Subcutaneous abdominal adipose tissue (tissue), 5 donors: Measurements from ENCODE around the gene TIMM22.

Experiments
- H3K27ac ChIP-seq: one replicate; pipeline ENCODE4 v1.7.0; 2013; ENCODE audit warnings: low read depth, mild to moderate bottlenecking, inconsistent platforms, low read length, moderate library complexity
- H3K27me3 ChIP-seq, 5 donors: one replicate each; pipeline ENCODE4 v1.7.0; 2013; ENCODE audit warnings: low read length in 5 of 5, inconsistent platforms in 1 of 5; ENCODE audit not compliant: control insufficient read depth in 5 of 5, insufficient read depth in 4 of 5
- H3K36me3 ChIP-seq, 5 donors: one replicate each; pipeline ENCODE4 v1.7.0; 2013; ENCODE audit warnings: low read length in 5 of 5; ENCODE audit not compliant: control insufficient read depth in 5 of 5, insufficient read depth in 5 of 5
- H3K4me1 ChIP-seq, 5 donors: one replicate each; pipeline ENCODE4 v1.7.0; 2013; ENCODE audit warnings: low read length in 5 of 5, mild to moderate bottlenecking in 3 of 5, moderate library complexity in 1 of 5; ENCODE audit not compliant: control insufficient read depth in 5 of 5, insufficient read depth in 5 of 5
- H3K4me3 ChIP-seq, 5 donors: one replicate each; pipeline ENCODE4 v1.7.0; 2013; ENCODE audit warnings: low read length in 5 of 5, low read depth in 1 of 5
- H3K9ac ChIP-seq, 5 donors: one replicate each; pipeline ENCODE4 v1.7.0; 2013; ENCODE audit warnings: low read length in 5 of 5, mild to moderate bottlenecking in 4 of 5, moderate library complexity in 3 of 5
- H3K9me3 ChIP-seq, 5 donors: one replicate each; pipeline ENCODE4 v1.7.0; 2013; ENCODE audit warnings: low read length in 5 of 5; ENCODE audit not compliant: control insufficient read depth in 5 of 5
- donor health status: healthy.
- donor health status: healthy.
- donor health status: healthy.
- donor health status: healthy.
- donor health status: healthy.

The TIMM22 gene

DNA sequence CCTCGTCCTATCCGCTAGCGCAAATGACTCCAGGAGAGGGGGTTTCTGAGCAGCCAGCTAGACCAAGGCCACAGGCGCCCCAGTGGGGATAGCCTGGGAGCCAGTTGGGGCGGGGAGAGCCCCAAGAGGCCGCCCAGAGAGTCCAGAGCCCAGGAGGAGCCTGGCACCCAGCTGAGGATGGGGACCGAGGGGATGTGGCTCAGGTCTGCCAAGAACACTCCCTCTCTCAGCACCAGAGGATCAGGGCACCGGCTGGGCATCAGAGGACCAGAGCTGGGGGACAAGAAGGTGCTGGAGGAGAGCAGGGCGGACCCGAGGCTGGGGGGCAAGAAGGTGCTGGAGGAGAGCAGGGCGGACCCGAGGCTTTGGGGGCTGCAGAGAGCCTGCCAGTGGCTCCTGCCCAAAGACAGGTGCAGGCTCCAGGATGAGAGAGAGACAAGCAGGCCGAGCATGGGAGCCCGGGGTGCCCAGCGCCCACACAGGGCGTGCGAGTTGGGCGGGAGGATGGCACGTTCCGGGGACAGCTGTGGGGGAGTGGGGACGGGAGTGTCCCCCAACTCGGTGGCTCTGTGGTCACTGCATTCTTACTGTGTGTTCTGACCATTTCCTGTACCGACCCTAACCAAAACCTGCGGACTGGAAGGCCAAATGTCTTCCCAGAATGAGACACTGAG lies 39.4 kb downstream of the TIMM22 start:
- no peak overlapping the region for H3K9ac ChIP-seq
- H3K36me3 ChIP-seq, result peaks cover 0 to 23% (median 7%) of the 10 kb centered on the region in 5 donors
- H3K27ac ChIP-seq, result no peak overlapping the region
- H3K9me3 ChIP-seq, result no peaks in the 10 kb centered on the region
- no peaks in the 10 kb centered on the region for H3K27me3 ChIP-seq
- no peak overlapping the region for H3K4me3 ChIP-seq
- peaks cover 2 to 34% (median 29%) of the 10 kb centered on the region in 5 donors for H3K4me1 ChIP-seq

DNA sequence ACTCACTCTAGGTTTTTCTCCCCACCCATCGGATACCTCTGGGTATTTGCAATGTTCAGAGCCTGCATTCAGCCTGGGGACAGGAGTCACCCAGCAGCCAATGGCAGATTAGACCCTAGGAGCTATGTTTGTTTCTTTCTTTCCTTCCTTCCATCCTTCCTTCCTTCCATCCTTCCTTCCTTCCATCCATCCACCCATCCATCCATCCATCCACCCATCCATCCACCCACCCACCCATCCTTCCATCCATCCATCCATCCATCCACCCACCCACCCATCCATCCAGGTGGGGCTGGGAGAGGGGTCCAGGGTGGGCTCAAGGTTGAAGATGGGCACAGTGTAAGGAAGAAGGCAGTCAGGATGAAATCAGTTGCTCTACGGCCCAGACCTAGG lies 39.9 kb downstream of the TIMM22 start:
- Histone ChIP-seq H3K9ac (no peak overlapping the region), H3K4me3 (no peak overlapping the region), H3K27ac (no peak overlapping the region), H3K27me3 (no peaks in the 10 kb centered on the region), H3K36me3 (peaks cover 0 to 24% (median 9%) of the 10 kb centered on the region in 5 donors), H3K9me3 (no peaks in the 10 kb centered on the region), H3K4me1 (peaks cover 2 to 36% (median 29%) of the 10 kb centered on the region in 5 donors)

DNA sequence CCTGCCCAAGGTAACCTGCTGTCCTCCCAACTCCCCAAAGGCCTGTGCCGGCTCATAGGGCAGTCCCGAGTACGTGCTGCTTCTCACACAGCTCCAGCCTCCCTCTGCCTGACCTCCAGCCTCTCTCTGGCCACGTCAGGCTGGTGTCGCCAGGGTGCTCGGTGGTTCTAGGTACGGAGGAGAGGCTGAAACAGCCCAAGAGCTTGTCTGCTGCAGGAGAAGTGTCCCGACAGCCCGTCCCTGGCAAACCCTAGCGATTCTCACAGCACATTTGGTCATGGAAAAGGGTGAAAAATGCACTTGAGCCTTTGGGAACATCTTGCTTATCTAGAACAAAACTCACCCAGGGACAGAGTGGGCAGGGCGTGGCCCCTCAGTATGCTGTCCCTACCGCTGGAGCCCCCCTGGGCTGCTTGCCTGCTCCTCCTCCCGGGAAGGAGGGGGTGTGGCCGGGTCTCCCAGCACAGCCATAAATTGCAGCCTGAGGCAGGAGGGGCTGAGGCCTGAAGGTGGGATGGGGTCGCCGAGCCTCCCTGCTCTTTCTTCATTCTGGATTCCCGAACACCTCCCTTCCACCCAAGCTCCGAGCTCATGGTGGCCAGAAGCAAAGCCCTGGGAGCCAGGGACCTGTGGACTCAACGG lies 40.4 kb downstream of the TIMM22 start:
- H3K9me3 ChIP-seq, result no peaks in the 10 kb centered on the region
- H3K4me1 ChIP-seq, result peaks cover 2 to 37% (median 25%) of the 10 kb centered on the region in 5 donors
- H3K27me3 ChIP-seq, result no peaks in the 10 kb centered on the region
- no peak overlapping the region for H3K27ac ChIP-seq
- no peak overlapping the region for H3K9ac ChIP-seq
- H3K36me3 ChIP-seq, result peaks cover 0 to 29% (median 15%) of the 10 kb centered on the region in 5 donors
- H3K4me3 ChIP-seq, result no peak overlapping the region

GRCh38 chr17:1038459-1039122 lies 41.7 kb downstream of the TIMM22 start:
- Histone ChIP-seq H3K27ac (peak overlapping the region; percentile 83), H3K9me3 (no peaks in the 10 kb centered on the region), H3K27me3 (no peaks in the 10 kb centered on the region), H3K9ac (peak overlapping the region in 1 of 5 donors; percentile 62), H3K36me3 (peaks cover 0 to 24% (median 10%) of the 10 kb centered on the region in 5 donors), H3K4me1 (peaks cover 2 to 48% (median 31%) of the 10 kb centered on the region in 5 donors), H3K4me3 (peak overlapping the region in 1 of 5 donors; percentile 34)

GRCh38 chr17:1039123-1039507 lies 42.2 kb downstream of the TIMM22 start:
- Histone ChIP-seq H3K9ac (peak overlapping the region in 4 of 5 donors; percentile 48 to 65 (median 60)), H3K4me1 (peaks cover 2 to 53% (median 36%) of the 10 kb centered on the region in 5 donors), H3K27me3 (no peaks in the 10 kb centered on the region), H3K9me3 (no peaks in the 10 kb centered on the region), H3K27ac (peak overlapping the region; percentile 83), H3K36me3 (peaks cover 0 to 23% (median 10%) of the 10 kb centered on the region in 5 donors), H3K4me3 (peak overlapping the region in 2 of 5 donors; percentile 34 to 51)

GRCh38 chr17:1039511-1040215 lies 42.7 kb downstream of the TIMM22 start:
- Histone ChIP-seq H3K9ac (peak overlapping the region; percentile 25 to 65 (median 57)), H3K4me3 (peak overlapping the region in 3 of 5 donors; percentile 34 to 51 (median 36)), H3K4me1 (peaks cover 2 to 57% (median 38%) of the 10 kb centered on the region in 5 donors), H3K27ac (peak overlapping the region; percentile 83), H3K9me3 (no peaks in the 10 kb centered on the region), H3K27me3 (no peaks in the 10 kb centered on the region), H3K36me3 (peaks cover 0 to 18% (median 10%) of the 10 kb centered on the region in 5 donors)

- peak overlapping the region; percentile 83 for H3K27ac ChIP-seq
- peak overlapping the region in 2 of 5 donors; percentile 34 to 51 for H3K4me3 ChIP-seq
- H3K36me3 ChIP-seq, result peaks cover 0 to 18% (median 10%) of the 10 kb centered on the region in 5 donors
- peak overlapping the region in 4 of 5 donors; percentile 25 to 62 (median 50) for H3K9ac ChIP-seq
- H3K9me3 ChIP-seq, result no peaks in the 10 kb centered on the region
- peaks cover 2 to 60% (median 38%) of the 10 kb centered on the region in 5 donors for H3K4me1 ChIP-seq
- no peaks in the 10 kb centered on the region for H3K27me3 ChIP-seq
Observed at GRCh38 chr17:1040216-1040600, 43.3 kb downstream of the TIMM22 start.

DNA sequence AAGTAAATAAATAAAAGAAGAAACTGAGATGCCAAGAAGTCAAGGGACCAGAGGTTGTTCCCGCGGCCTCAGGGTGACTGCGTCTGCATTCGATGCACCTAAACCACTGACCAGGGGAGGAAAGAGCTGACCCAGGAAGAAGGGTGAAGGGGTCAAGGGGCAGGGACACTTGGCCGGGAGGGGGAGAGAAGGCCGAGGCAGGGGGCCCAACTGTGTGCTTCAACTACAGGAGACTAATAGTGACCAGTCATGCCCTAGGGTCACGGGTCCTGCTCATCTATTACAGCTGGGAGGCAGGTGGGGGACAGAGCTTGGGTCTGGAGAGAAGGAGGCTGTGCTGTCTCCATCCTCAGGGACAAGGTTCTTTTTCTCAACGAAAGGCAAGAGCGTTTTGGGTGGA lies 44.8 kb downstream of the TIMM22 start:
- H3K27me3 ChIP-seq, result no peaks in the 10 kb centered on the region
- peaks cover 2 to 61% (median 38%) of the 10 kb centered on the region in 5 donors for H3K4me1 ChIP-seq
- no peak overlapping the region for H3K4me3 ChIP-seq
- no peak overlapping the region for H3K9ac ChIP-seq
- H3K36me3 ChIP-seq, result peaks cover 0 to 22% (median 13%) of the 10 kb centered on the region in 5 donors
- H3K9me3 ChIP-seq, result no peaks in the 10 kb centered on the region
- H3K27ac ChIP-seq, result no peak overlapping the region

DNA sequence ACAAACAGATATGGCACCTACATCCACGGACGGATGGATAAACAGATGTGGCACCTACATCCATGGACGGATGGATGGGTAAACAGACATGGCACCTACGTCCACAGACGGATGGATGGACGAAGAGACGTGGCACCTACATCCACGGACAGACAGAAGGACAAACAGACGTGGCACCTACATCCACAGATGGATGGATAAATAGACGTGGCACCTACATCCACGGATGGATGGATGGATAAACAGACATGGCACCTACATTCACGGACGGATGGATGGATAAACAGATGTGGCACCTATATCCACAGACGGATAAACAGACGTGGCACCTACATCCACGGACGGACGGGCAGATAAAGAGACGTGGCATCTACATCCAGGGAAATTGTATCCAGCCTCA lies 45.6 kb downstream of the TIMM22 start:
- no peak overlapping the region for H3K9ac ChIP-seq
- H3K27me3 ChIP-seq, result no peaks in the 10 kb centered on the region
- no peak overlapping the region for H3K4me3 ChIP-seq
- no peaks in the 10 kb centered on the region for H3K9me3 ChIP-seq
- no peak overlapping the region for H3K27ac ChIP-seq
- peaks cover 0 to 24% (median 14%) of the 10 kb centered on the region in 5 donors for H3K36me3 ChIP-seq
- peaks cover 2 to 61% (median 45%) of the 10 kb centered on the region in 5 donors for H3K4me1 ChIP-seq
